Esophagus (tissue), 2 donors: Measurements from ENCODE around the gene DNLZ. TPM values are rescaled to one million over a fixed set of nuclear protein-coding genes. Genes with fewer than 3 reads are reported as not detected.
A peak's percentile ranks its signal among the peaks of the same experiment; 100 is the strongest.

Experiments used
- H3K27ac ChIP-seq, 2 donors: one replicate each; pipeline ENCODE4 v1.5.1; 2013; ENCODE audit warnings: low read depth in 2 of 2, mild to moderate bottlenecking in 2 of 2, inconsistent platforms in 1 of 2, low read length in 1 of 2, moderate library complexity in 1 of 2
- H3K27me3 ChIP-seq, 2 donors: one replicate each; pipeline ENCODE4 v1.6.1; 2013; ENCODE audit warnings: low read length in 2 of 2, control low read depth in 1 of 2, mild to moderate bottlenecking in 1 of 2; ENCODE audit not compliant: insufficient read depth in 2 of 2, control insufficient read depth in 1 of 2
- H3K36me3 ChIP-seq, 2 donors: one replicate each; pipeline ENCODE4 v1.6.1; 2013; ENCODE audit warnings: low read length in 1 of 2; ENCODE audit not compliant: control insufficient read depth in 2 of 2, insufficient read depth in 2 of 2
- H3K4me1 ChIP-seq, 2 donors: one replicate each; pipeline ENCODE4 v1.6.1; 2013; ENCODE audit warnings: low read length in 1 of 2; ENCODE audit not compliant: control insufficient read depth in 2 of 2, insufficient read depth in 2 of 2
- H3K4me3 ChIP-seq, 2 donors: one replicate each; pipeline ENCODE4 v1.5.1; 2013; ENCODE audit warnings: low read length in 2 of 2, mild to moderate bottlenecking in 2 of 2, low read depth in 1 of 2, moderate library complexity in 1 of 2
- H3K9me3 ChIP-seq, 2 donors: one replicate each; pipeline ENCODE4 v1.6.1; 2013; ENCODE audit warnings: mild to moderate bottlenecking in 2 of 2, low read depth in 1 of 2, low read length in 1 of 2, moderate library complexity in 1 of 2; ENCODE audit not compliant: control insufficient read depth in 2 of 2, insufficient read depth in 1 of 2
- WGBS, 2 donors: extraction: QIAGEN DNeasy Blood & Tissue Kit; methylation state at CpG; one replicate each; pipeline ENCODE4 v1.1.7; 2013; 5-methylcytosine and 5-hydroxymethylcytosine counted together
- polyA plus RNA-seq, 2 donors: library from polyadenylated mRNA; stranded (reverse); fragments of 200-250 nt; gene quantifications; one replicate each; pipeline ENCODE4 v1.2.3, GENCODE V29; 2013
- donor health status: healthy with polysubstance abuse.
- donor health status: Bipolar disorder and iron deficiency.

Gene DNLZ
- polyA plus RNA-seq, 2 donors, result 7.1 to 10.1 TPM

DNA sequence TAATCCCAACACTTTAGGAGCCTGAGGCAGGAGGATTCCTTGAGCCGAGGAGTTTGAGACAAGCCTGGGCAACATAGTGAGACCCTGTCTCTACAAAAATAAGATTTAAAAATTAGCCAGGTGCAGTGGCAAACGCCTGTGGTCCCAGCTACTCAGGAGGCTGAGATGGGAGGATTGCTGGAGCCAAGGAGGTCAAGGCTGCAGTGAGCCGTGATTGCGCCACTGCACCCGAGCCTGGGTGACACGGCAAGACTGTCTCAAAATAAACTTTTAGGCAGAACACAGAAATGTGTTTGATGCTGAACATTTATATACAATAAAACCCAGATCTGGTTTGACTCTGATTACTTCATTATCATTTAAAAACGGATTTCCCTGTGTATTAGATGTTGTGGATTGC is 41.9 kb upstream of the DNLZ start:
- Histone ChIP-seq H3K4me3 (no peak overlapping the region), H3K36me3 (peaks cover 3 to 29% of the 10 kb centered on the region in 2 donors), H3K9me3 (no peaks in the 10 kb centered on the region), H3K4me1 (peaks cover 0 to 14% of the 10 kb centered on the region in 2 donors), H3K27me3 (no peaks in the 10 kb centered on the region), H3K27ac (no peak overlapping the region)
- 54 to 63% methylated on average over 7 of the region's 7 CpGs for WGBS, 2 donors

DNA sequence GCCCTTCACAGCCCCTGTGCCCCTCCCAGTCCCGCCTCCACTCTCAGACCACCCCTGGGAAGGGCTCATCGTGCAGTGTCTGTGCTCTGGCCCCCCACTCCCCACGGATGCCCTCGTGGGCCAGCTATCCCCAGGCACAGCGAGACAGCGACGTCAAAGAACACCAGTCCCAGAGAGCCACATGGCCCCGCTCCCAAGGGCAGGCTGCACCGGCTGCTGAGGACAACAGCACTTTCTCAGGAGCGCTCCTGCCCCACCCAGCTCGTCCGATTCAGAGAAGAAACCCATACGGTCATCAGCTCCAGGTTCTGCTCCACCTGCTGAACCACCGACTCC is 41.2 kb upstream of the DNLZ start:
- Histone ChIP-seq H3K9me3 (no peaks in the 10 kb centered on the region), H3K27ac (peak overlapping the region in 1 of 2 donors; percentile 18), H3K4me3 (no peak overlapping the region), H3K4me1 (peaks cover 0 to 17% of the 10 kb centered on the region in 2 donors), H3K27me3 (no peaks in the 10 kb centered on the region), H3K36me3 (peaks cover 3 to 29% of the 10 kb centered on the region in 2 donors)
- 58 to 68% methylated on average over 14 of the region's 14 CpGs for WGBS, 2 donors

DNA sequence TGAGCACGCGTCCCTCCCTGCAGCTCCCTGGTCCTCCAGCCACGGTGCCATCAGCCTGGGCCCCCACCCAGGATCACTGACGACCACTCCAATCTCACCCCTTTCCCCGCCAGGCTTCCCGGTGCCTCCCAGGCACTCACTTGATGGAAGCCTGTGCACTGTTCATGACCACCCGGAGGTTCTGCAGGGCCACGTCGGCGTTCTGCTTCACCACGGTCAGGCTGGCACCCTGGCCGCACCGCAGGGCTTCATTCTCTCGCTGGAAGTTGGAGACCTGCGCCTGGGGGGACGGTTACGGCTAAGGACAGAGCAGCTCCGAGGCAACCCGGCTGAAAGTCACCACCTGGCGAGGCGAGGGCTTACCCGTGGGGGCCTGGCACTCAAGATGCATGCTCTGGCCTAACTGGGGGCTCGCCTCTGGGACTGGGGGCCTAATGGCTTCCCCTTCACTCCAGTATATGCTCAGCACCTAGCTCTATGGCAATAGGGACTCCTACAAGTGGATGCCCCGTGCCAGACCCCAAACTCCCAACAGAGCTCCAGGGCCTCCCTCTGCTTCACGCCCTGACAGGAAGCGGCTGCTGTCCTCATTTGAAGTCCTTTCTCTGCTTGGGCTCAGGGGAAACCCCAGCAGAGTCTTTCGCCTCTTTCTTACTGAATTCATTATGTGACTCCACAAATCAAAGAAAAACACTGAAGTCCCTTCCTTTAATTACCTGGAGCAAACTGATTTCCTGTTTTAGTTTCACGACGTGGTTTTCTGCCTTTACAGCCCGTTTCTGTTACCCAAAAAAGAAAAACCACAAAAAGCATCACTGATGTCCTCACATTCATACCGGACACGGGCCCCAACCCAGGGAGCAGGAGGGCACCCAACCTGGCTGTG is 40.6 kb upstream of the DNLZ start:
- Histone ChIP-seq H3K9me3 (no peaks in the 10 kb centered on the region), H3K4me1 (peaks cover 0 to 19% of the 10 kb centered on the region in 2 donors), H3K27me3 (no peaks in the 10 kb centered on the region), H3K4me3 (no peak overlapping the region), H3K27ac (peak overlapping the region in 1 of 2 donors; percentile 18), H3K36me3 (peaks cover 3 to 29% of the 10 kb centered on the region in 2 donors)
- WGBS, 2 donors, result 80% methylated on average over 32 of the region's 32 CpGs

GRCh38 chr9:136403538-136403914 is 40.0 kb upstream of the DNLZ start:
- H3K36me3 ChIP-seq, result peaks cover 3 to 31% of the 10 kb centered on the region in 2 donors
- no peak overlapping the region for H3K27ac ChIP-seq
- H3K4me1 ChIP-seq, result peaks cover 0 to 22% of the 10 kb centered on the region in 2 donors
- H3K4me3 ChIP-seq, result no peak overlapping the region
- H3K9me3 ChIP-seq, result no peaks in the 10 kb centered on the region
- no peaks in the 10 kb centered on the region for H3K27me3 ChIP-seq
- WGBS, 2 donors, result 75 to 90% methylated on average over 5 of the region's 5 CpGs

GRCh38 chr9:136402067-136402466 is 38.5 kb upstream of the DNLZ start:
- no peaks in the 10 kb centered on the region for H3K27me3 ChIP-seq
- H3K36me3 ChIP-seq, result peaks cover 3 to 31% of the 10 kb centered on the region in 2 donors
- no peaks in the 10 kb centered on the region for H3K9me3 ChIP-seq
- H3K4me3 ChIP-seq, result no peak overlapping the region
- H3K4me1 ChIP-seq, result peaks cover 0 to 22% of the 10 kb centered on the region in 2 donors
- WGBS, 2 donors, result 75 to 82% methylated on average over 13 of the region's 13 CpGs
- no peak overlapping the region for H3K27ac ChIP-seq

- Histone ChIP-seq H3K4me1 (peaks cover 0 to 22% of the 10 kb centered on the region in 2 donors), H3K36me3 (peaks cover 0 to 33% of the 10 kb centered on the region in 2 donors), H3K27ac (no peak overlapping the region), H3K27me3 (no peaks in the 10 kb centered on the region), H3K9me3 (no peaks in the 10 kb centered on the region), H3K4me3 (no peak overlapping the region)
- 89 to 90% methylated on average over 18 of the region's 18 CpGs for WGBS, 2 donors
These were observed 37.8 kb upstream of the DNLZ start for GRCh38 chr9:136401173-136401922.

DNA sequence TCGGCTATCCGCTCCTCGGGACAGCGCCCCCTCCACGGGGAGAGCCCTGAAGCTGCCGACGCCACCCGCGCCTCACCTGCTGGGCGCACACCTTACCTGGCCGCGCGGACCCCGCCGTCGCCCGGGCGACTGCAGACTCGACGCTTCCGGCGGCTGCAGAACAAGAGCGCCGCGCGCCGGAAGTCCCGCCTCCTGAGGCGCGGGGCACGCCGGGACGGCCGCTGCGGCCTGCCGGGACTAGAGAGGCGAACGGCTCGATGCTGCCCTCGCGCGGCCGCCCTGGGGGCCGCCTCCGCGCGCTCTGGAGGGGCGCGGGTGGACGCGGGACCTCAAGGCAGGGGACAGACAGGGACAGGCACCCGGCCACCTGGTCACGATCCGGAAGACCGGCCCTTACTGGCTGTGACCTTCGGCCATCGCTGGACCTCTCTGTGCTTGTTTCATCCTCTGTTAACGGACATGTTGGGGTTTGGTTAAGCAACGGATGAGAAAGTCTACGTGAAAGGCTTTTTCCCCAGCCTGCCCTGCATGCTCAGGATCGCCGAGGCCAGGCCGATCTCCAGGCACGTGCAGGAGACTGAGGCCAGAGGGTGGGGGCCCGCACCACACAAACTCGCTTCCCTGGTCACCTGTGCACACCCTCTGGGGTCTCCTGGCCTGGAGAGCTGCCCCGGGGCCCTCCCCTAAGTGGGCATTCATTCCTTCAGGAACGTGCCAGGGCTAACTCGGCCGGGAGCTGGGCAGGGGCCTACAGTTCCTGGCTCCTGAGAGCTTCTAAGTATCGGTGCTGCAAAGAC is 36.7 kb upstream of the DNLZ start, which contains the start of gene SNAPC4:
Gene SNAPC4, minus strand, starts transcription at position 133 of the 797 bp plus-strand sequence. CDS start 1,742 bp downstream, outside the sequence.
- Histone ChIP-seq H3K36me3 (peaks cover 10 to 40% of the 10 kb centered on the region in 2 donors), H3K9me3 (no peaks in the 10 kb centered on the region), H3K27ac (no peak within 1 kb of the TSS), H3K4me1 (peaks cover 0 to 22% of the 10 kb centered on the region in 2 donors), H3K4me3 (peak within 1 kb of the TSS; percentile 90 to 93), H3K27me3 (no peaks in the 10 kb centered on the region)
- WGBS, 2 donors, result 5% methylated on average over 68 to 71 of the region's 71 CpGs

GRCh38 chr9:136399176-136400037 is 35.9 kb upstream of the DNLZ start:
- H3K27me3 ChIP-seq, result no peaks in the 10 kb centered on the region
- H3K36me3 ChIP-seq, result peaks cover 10 to 44% of the 10 kb centered on the region in 2 donors
- H3K4me3 ChIP-seq, result peak overlapping the region; percentile 90 to 93
- 1 to 2% methylated on average over 44 to 67 of the region's 67 CpGs for WGBS, 2 donors
- H3K9me3 ChIP-seq, result no peaks in the 10 kb centered on the region
- no peak overlapping the region for H3K27ac ChIP-seq
- peaks cover 0 to 18% of the 10 kb centered on the region in 2 donors for H3K4me1 ChIP-seq
